HepG2 (cell line): ENCODE data around the gene SNX30. TPM values are rescaled to one million over a fixed set of nuclear protein-coding genes. Genes with fewer than 3 reads are reported as not detected.

ENCODE experiments used
- HNRNPH1 ChIP-seq: fragments of 200-400 bp; formaldehyde crosslinking; optimal IDR thresholded peaks from 2 replicates; pipeline ENCODE3; 2017; ENCODE audit warnings: mild to moderate bottlenecking, low read depth, low read length
- KDM2A ChIP-seq: sonication (generic); formaldehyde crosslinking; IDR thresholded peaks from 2 replicates; pipeline ENCODE4 v1.4.0; 2020; ENCODE audit warnings: low read depth, missing genetic modification reagents, borderline replicate concordance
- MBD4 ChIP-seq: IDR thresholded peaks from 2 replicates; pipeline ENCODE4 v1.6.1; 2012; ENCODE audit warnings: low read length, inconsistent platforms, borderline replicate concordance
- NCOA2 ChIP-seq: sonication (generic); formaldehyde crosslinking; IDR thresholded peaks from 2 replicates; pipeline ENCODE4 v1.8.0; 2022; ENCODE audit warnings: inconsistent platforms
- NFE2 ChIP-seq: sonication (generic); formaldehyde crosslinking; IDR thresholded peaks from 2 replicates; pipeline ENCODE4 v1.4.0; 2020; ENCODE audit warnings: missing genetic modification reagents
- NR2F2 ChIP-seq: IDR thresholded peaks from 2 replicates; pipeline ENCODE4 v1.6.1; 2012; ENCODE audit warnings: low read depth, inconsistent platforms, borderline replicate concordance
- PRPF4 ChIP-seq: fragments of 200-400 bp; formaldehyde crosslinking; IDR thresholded peaks from 2 replicates; pipeline ENCODE4 v1.6.1; 2016; ENCODE audit warnings: low read length, low read depth; ENCODE audit not compliant: poor library complexity, severe bottlenecking
- ZNF292 ChIP-seq: sonication (generic); formaldehyde crosslinking; IDR thresholded peaks from 2 replicates; pipeline ENCODE4 v1.8.1; 2022; ENCODE audit warnings: mild to moderate bottlenecking, low read depth, missing genetic modification reagents, borderline replicate concordance
- ZNF30 ChIP-seq: sonication (generic); formaldehyde crosslinking; IDR thresholded peaks from 2 replicates; pipeline ENCODE4 v1.5.0; 2020; ENCODE audit warnings: mild to moderate bottlenecking, missing genetic modification reagents
- ZNF703 ChIP-seq: sonication (generic); formaldehyde crosslinking; IDR thresholded peaks from 2 replicates; pipeline ENCODE4 v1.5.1; 2020; ENCODE audit warnings: missing genetic modification reagents, mild to moderate bottlenecking, moderate library complexity, borderline replicate concordance
- ZNF788 ChIP-seq: sonication (generic); formaldehyde crosslinking; IDR thresholded peaks from 2 replicates; pipeline ENCODE4 v1.5.0; 2020; ENCODE audit warnings: mild to moderate bottlenecking, missing genetic modification reagents, borderline replicate concordance
- ZNF891 ChIP-seq: sonication (generic); formaldehyde crosslinking; IDR thresholded peaks from 2 replicates; pipeline ENCODE4 v1.5.0; 2020; ENCODE audit warnings: mild to moderate bottlenecking, missing genetic modification reagents
- polyA plus RNA-seq, 8 experiments: library from polyadenylated mRNA; depleted of rRNA in 3 of 8; stranded (reverse) in 7 of 8; unstranded in 1 of 8; fragments of >200 nt; fragmentation: Illumina TruSeq in 4 of 8; extraction: Trizol in 4 of 8; gene quantifications; 2 replicates each; pipeline versions ENCODE4 v1.2.1 to v1.2.3, GENCODE V29; 2011 to 2016; ENCODE audit warnings: low read depth in 4 of 8, missing spikeins in 1 of 8, mixed read lengths in 1 of 8; ENCODE audit not compliant: insufficient read depth in 1 of 8
- total RNA-seq, 5 experiments: library from RNA; depleted of rRNA; stranded (reverse); fragments of >200 nt; fragmentation: Illumina TruSeq; extraction: Trizol; gene quantifications; 2 replicates each; pipeline ENCODE4 v1.2.3, GENCODE V29; 2016; ENCODE audit warnings: low read depth in 1 of 5
- TF ChIP-seq, protein P1 (sequence below): sonication (generic); formaldehyde crosslinking; IDR thresholded peaks from 2 replicates; pipeline ENCODE4 v1.4.0; 2020; ENCODE audit warnings: missing genetic modification reagents
- TF ChIP-seq, protein P2 (sequence below), 2 experiments: sonication (generic) in 1 of 2; formaldehyde crosslinking in 1 of 2; IDR thresholded peaks; 2 replicates each; pipeline versions ENCODE4 v1.6.1 to v1.9.0; 2014 to 2022; ENCODE audit warnings: antibody characterized with exemption in 1 of 2, borderline replicate concordance in 1 of 2, inconsistent platforms in 1 of 2, low read depth in 1 of 2, missing genetic modification reagents in 1 of 2

Gene SNX30
- total and polyA plus RNA-seq, 2 of the 13 experiments (the other 11 are each of a cell fraction or from before 2014, with no cell fraction given): 4.4 to 12.4 TPM

DNA sequence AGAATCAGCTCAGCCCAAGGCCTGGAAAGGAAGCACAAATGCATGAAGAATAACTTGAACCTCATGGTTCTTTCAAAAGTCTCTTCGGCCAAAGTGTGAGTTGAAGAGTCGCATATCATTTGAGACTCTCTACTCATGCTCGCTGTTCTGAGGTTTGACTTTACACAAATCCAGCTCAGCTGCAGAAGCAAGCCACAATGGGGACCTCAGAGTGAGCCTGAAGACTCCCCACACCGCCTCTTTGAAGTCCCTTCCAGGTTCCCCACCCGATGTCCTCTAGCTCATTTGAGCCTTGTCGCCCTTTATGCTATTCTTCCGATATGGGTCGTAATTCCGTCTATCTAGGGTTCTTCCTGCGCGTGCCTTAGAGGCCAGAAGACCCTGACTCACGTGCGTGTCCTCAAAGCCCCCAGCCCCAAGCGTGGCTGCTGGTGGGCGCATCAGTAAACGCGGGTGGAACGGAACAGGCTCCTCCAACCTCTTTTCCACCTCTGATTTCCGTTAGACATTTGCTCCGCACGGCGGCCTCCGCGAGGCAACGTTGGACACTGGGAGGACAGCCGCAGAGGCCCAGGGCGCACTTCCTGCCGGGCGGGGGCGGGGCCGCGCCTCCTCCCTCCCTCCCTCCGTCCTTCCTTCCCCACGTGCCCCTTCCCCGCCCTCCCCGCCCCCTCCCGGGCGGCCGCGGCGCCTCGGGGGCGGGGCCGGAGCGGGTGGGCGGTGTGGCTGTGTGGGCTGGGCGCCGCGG, at the start of gene SNX30 (continued):
- no peak for TF ChIP-seq NFE2 (CRISPR knock-in tag)
- TF ChIP-seq NCOA2 (CRISPR knock-in tag): peak; percentile 61
- TF ChIP-seq ZNF703 (CRISPR knock-in tag): no peak
- peak; percentile 72; the same call in 1 of the 2 replicates for TF ChIP-seq ZNF788
- TF ChIP-seq HNRNPH1: no peak
- TF ChIP-seq ZNF292 (CRISPR knock-in tag): peak; percentile 66; the same call in 1 of the 2 replicates
- no peak for TF ChIP-seq PRPF4
- TF ChIP-seq NR2F2: no peak
- TF ChIP-seq, protein P1, sequence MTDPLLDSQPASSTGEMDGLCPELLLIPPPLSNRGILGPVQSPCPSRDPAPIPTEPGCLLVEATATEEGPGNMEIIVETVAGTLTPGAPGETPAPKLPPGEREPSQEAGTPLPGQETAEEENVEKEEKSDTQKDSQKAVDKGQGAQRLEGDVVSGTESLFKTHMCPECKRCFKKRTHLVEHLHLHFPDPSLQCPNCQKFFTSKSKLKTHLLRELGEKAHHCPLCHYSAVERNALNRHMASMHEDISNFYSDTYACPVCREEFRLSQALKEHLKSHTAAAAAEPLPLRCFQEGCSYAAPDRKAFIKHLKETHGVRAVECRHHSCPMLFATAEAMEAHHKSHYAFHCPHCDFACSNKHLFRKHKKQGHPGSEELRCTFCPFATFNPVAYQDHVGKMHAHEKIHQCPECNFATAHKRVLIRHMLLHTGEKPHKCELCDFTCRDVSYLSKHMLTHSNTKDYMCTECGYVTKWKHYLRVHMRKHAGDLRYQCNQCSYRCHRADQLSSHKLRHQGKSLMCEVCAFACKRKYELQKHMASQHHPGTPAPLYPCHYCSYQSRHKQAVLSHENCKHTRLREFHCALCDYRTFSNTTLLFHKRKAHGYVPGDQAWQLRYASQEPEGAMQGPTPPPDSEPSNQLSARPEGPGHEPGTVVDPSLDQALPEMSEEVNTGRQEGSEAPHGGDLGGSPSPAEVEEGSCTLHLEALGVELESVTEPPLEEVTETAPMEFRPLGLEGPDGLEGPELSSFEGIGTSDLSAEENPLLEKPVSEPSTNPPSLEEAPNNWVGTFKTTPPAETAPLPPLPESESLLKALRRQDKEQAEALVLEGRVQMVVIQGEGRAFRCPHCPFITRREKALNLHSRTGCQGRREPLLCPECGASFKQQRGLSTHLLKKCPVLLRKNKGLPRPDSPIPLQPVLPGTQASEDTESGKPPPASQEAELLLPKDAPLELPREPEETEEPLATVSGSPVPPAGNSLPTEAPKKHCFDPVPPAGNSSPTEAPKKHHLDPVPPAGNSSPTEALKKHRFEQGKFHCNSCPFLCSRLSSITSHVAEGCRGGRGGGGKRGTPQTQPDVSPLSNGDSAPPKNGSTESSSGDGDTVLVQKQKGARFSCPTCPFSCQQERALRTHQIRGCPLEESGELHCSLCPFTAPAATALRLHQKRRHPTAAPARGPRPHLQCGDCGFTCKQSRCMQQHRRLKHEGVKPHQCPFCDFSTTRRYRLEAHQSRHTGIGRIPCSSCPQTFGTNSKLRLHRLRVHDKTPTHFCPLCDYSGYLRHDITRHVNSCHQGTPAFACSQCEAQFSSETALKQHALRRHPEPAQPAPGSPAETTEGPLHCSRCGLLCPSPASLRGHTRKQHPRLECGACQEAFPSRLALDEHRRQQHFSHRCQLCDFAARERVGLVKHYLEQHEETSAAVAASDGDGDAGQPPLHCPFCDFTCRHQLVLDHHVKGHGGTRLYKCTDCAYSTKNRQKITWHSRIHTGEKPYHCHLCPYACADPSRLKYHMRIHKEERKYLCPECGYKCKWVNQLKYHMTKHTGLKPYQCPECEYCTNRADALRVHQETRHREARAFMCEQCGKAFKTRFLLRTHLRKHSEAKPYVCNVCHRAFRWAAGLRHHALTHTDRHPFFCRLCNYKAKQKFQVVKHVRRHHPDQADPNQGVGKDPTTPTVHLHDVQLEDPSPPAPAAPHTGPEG: no peak
- TF ChIP-seq, protein P2, sequence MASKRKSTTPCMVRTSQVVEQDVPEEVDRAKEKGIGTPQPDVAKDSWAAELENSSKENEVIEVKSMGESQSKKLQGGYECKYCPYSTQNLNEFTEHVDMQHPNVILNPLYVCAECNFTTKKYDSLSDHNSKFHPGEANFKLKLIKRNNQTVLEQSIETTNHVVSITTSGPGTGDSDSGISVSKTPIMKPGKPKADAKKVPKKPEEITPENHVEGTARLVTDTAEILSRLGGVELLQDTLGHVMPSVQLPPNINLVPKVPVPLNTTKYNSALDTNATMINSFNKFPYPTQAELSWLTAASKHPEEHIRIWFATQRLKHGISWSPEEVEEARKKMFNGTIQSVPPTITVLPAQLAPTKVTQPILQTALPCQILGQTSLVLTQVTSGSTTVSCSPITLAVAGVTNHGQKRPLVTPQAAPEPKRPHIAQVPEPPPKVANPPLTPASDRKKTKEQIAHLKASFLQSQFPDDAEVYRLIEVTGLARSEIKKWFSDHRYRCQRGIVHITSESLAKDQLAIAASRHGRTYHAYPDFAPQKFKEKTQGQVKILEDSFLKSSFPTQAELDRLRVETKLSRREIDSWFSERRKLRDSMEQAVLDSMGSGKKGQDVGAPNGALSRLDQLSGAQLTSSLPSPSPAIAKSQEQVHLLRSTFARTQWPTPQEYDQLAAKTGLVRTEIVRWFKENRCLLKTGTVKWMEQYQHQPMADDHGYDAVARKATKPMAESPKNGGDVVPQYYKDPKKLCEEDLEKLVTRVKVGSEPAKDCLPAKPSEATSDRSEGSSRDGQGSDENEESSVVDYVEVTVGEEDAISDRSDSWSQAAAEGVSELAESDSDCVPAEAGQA (IDR thresholded peaks at IDR 0.05; ENCODE audit: low read depth): no peak
- TF ChIP-seq, protein P2 (CRISPR knock-in tag; IDR thresholded peaks at IDR 0.05; ENCODE audit: borderline replicate concordance): no peak
- TF ChIP-seq KDM2A (CRISPR knock-in tag): peak; percentile 88; the same call in 1 of the 2 replicates
- TF ChIP-seq ZNF891 (CRISPR knock-in tag): peak; percentile 91
- no peak for TF ChIP-seq ZNF30 (CRISPR knock-in tag)
- no peak for TF ChIP-seq MBD4
